ENCODE results near the gene EXOC4.

The EXOC4 gene

DNA sequence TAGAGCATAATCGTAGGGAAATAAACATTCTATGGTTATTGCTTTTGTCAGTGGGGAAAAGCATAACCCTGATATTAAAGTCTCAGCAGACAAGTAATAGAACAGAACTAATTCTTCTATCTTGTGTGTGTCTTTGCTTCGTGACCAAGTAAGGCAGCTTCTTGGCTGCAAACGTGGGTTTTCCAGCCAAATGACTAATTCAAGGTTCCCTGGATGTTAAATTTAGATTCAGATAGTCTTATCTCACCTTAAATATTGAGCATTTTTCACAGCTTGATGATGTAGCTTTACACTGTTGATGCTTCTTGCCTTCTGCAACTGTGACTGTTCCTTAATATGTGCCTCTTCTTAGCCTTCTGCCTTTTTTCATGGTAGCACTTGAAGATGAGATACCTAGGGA, 113.0 kb downstream of the EXOC4 start:
- DNase-seq = no peak

DNA sequence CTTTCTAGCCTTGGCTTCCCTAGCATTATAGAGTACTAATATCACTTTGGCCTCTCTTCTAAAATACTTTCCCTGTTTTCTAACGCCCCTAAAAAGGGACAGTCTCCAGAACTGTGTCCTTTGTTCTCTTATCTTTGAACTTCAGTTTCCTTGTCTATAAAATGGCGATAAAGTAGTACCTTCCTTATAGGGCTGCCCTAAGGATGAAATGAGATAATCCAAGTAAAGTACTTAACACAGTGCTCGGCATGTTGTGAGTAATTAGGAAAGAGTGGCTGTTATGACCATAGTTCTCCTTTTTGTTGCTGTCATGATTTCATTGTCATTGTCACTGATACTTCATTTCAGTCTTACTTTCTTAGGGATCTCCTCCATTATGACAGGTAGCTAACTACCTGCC, 114.7 kb downstream of the EXOC4 start:
- DNase-seq = no peak

DNA sequence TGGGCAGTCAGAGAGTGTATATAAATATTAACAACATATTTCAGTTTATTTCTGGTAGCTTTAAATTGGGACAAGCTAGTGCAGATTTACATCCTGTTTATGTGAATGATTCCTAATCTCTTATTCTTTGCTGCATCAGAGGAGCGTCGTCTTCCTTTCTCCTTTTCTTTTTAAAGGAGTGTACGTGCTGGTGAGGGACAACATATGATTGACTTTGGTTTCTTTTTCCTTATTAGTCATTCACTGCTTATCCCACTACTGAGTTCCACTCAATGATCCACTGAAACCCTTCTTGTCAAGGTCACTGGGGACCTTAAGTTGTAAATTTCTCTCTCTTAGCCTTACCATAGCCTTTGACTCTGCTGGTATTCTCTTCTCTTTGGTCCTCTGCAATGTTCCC, 116.3 kb downstream of the EXOC4 start:
- DNase-seq = no peak

DNA sequence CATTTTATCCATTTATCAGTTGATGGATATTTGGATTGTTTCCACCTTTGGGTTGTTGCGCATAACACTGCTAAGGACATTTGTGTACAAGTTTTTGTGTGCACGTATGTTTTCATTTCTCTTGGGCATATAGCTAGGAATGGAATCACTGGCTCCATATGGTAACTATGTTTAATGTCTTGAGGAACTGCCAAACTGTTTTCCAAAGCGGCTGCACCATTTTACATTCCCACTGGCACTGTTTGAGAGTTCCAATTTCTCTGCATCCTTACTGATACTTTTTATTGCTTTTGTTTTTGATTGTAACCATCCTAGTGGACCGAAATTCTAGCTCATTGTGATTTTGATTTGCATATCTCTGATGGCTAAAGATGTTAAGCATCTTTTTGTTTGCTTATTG, 118.7 kb downstream of the EXOC4 start:
- DNase-seq = no peak

DNA sequence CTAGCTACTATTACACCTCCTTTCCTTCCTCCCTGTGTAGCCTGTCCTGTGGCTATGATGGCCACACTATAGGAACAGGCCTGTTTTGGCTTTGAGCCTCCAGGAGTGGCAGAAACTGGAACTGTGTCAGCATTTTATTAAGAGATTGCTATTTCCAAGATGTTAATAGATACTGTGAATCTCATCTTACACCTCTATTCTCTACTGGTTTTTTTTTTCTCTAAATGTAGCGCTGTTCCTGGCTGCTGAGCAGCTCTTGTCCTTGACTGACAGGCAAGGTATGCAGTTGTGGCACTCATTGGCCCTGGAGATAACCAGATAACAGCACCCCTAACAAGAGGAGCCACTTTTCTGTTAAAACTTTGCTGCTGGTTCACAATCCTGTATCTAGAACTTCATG, 119.5 kb downstream of the EXOC4 start:
- no peak for DNase-seq

DNA sequence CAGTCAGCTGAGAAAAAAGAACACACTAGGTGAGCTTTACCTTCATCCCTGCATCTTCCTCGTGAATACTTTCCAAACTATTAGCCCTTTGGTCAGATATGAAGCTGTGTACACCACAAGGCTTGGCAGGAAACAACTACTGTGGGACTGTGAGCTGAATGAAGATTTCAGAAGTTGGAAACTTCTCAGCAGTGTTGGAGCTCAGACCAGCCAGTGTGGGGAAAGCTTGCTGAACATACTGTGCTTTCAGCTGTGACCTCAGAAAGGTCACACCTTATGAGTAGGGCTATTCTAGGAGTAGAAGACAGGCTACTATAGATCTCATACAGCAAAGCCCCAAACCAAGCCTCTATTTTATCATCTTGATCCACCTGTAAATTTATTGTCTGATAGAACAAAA, 123.6 kb downstream of the EXOC4 start:
- no peak for DNase-seq

DNA sequence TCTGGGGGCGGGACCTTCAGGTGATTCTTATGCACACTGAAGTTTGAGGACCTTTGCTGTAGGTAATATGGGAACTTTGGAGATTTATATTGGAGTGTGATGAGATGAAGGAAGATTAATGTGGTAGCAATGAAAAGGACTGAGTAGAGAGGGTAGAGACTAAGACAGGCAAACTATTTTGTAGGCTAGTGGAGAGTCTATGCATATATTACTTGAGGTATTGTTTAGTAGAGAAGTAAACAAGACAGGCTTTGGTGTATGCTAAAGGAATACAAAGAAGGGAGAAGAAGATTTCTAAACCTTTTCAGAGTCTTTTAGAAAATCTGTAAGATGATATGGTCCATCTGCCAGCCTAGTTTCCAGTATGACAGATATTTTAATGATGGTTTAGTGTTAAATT, 129.1 kb downstream of the EXOC4 start:
- no peak for DNase-seq

DNA sequence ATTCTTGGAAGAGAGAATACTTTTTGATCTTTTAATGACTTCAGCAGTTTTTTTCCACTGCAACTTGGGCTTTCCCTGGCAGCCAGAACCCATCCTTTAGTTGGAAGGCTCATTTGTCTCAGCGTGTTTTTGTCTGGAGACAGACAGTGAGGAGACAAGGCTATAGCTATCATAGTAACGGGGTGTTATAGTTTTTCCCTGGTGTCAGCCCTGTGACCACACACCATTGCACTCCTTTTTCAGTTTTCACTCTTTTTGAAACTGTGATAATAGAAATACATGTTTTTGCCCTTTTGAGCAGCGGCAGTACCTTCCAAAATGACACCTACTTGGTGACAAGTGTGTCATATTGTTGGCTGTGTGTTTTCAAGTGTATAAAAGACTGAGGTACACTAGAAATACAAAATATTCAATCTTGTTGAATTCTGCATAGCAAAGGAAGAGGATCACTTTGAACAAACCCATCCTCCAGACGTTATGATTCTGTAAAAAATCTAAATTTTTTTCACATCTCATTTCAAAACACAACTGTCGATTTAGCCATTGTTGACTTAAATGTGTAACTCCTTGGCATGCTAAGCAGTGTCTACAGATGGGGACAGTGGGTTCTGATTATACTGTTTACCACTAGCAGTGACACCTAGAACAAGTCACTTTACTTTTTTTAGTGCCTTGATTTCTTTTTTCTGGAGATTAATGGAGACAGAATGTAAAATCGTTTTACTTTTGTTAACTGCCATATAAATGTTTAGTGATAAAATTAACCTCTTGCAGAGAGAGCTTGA, 130.1 kb downstream of the EXOC4 start:
- DNase-seq = no peak

DNA sequence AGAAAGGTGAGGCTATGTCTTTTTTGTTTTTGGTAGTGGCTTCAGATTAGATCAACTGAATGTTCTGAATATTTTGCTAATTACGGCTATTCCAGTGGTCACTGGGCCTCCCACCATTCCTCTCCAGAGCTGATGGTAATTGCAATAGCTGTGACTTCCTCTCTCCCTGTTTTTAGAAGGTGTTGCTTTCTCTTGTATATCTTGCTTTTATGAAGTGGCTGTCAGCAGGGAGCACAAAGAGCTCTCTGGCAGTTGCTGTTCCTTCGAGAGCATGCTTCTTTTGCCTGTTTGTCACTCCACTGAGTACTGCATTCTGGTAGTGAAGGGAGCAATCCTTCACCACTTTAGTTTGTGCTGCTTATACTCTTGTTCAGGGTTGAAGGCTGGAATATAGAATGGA, 133.3 kb downstream of the EXOC4 start:
- no peak for DNase-seq

DNA sequence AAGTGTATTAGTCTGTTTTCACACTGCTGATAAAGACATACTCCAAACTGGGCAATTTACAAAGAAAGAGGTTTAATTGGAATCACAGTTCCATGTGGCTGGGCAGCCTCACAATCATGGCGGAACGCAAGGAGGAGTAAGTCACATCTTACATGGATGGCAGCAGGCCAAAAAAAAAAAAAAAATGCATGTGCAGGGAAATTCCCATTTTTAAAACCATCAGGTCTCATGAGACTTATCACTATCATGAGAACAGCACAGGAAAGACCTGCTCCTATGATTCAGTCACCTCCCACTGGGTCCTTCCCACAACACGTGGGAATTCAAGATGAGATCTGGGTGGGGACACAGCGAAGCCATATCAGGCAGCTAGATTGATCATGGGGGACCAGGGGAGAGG, 136.8 kb downstream of the EXOC4 start:
- DNase-seq = no peak

DNA sequence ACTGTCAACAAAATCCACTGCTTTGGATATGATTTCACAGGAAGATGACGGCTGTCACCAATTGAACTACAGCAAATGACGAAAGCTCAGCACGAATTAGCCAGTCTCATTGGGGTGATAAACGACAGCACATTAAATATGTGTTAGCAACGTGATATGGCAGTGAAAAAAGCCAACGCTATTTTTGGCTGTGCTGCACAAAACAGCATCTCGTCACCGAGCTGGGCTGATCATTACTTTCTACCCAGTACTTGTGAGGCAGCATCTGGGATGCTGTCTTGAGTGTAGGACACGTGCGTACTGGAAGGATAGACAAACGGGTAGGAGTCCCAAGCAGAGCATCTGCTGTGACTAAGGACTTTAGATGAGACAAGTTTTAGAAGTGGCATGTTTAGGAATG, 138.3 kb downstream of the EXOC4 start:
- no peak for DNase-seq

DNA sequence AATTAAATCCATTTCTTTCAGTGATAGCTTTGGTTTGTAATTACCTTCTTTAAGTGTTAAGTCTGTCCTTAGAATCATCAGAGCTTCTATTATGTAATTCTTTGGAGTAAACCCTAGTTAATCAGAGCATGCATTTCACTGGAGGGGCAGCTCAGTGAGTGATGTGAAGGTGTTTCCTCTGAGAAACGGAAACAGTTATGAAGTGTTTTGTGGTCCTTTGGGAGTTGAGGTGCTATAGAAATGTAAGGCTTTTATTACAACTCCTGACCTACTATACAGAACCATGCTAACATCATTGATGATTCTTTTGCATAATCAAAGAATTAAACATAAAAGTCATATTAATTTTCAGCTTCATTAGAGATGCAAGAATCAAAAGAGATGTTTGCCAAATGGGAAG, 141.5 kb downstream of the EXOC4 start:
- no peak for DNase-seq

DNA sequence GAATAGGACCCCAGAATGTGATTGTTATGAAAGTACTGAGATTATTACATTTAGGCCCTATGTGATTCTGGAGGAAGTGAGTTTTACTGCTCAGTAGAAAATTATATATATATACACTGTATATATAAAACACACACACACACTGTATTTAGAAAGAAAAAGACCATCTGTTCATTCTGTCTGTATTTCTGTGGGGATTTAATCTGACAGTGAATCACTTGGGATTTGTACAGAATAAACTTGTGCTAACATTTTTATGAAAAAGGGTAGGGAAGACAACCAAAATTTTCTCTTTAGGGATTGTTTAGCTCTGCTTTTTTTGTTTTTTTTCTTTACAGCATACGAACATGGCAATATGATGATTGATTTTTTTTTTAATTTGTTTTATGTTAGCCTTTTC, 142.7 kb downstream of the EXOC4 start:
- no peak for DNase-seq

DNA sequence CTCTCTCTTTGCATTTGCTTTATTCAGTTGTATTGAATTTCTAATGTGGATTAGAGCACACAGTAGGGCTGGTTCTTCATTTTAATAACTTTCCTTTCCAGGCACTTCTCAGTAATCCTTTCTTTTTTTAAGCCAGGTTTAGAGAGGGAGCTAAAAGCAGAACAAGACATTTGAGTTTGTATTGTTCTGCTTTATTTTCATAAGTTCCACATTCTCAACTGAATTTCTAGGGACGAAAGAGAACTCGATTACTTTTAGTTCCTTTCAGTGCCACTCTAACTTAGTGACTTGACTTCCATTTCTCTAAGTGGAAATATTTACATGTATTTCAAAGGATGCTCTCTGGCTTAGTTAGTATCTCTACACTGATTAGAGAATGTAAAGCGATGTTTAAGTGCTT, 145.6 kb downstream of the EXOC4 start:
- no peak for DNase-seq

DNA sequence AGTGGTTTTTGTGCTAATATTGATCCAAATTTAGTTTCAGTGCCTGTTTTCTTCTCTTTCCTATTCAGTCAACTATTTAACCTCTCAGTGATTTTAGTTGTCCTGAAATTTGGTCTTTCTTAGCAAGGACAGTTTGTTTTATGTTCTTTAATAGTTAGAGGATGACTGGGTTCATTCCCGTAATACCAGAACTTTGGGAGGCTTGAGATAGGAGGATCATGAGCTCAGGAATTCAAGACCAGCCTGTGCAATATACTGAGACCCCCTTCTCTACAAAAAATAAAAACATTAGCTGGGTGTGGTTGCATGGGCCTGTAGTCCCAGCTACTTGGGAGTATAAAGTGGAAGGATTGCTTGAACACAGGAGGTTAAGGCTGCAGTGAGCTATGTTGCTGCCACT, 148.3 kb downstream of the EXOC4 start:
- DNase-seq = no peak

DNA sequence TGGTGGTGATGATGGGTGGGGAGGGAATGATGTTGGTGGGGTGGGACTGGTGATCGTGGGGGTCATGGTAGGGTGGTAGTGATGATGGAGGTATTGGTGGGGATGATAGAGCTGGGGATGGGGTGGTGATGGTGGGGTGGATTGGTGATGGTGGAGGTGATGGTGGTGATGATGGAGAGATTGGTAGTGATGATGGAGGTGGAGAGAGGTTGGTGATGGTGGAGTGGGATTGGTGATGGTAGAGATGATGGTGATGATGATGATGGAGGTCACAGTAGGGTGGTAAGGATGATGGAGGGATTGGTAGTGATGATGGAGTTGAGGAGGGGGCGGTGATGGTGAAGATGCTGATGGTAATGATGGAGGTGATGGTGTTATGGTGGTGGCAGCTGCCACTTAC, 155.3 kb downstream of the EXOC4 start:
- DNase-seq = no peak

DNA sequence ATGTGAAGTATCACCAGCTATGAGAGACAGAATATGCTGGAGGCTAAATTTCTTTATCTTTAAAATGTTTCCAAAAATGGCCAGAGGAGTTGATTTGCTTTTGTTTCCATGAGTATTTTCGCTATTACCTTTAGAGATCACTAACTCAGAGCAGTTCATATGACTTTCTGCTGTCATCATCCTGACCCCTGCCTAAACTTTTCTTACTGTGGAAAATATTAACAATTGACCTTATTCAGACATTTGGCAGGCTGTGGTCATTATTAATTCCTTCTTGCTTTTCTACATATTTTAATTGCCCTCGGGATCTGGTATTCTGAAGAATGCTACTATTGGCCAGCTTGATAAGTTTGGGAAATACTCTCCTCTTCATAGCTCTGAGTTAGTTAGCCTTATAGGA, 156.5 kb downstream of the EXOC4 start:
- DNase-seq = no peak

DNA sequence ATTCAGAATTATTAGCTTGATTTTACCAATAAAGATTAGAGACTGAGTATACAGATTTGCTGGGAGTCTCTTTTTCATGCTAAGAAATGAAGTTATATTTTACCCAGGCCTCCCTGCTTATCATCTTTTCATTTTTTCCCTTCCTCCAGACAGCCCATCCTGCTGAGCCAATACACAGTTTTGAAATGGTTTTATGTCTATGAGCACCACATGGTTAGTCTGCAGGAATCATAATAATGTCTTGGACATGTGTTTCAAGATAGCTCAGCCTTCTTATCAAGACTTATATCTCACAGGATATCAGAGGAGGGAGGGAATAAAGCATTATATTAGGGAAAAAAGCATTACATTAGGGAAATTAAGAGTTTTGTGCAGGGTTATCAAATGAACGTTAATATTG, 157.1 kb downstream of the EXOC4 start:
- DNase-seq = no peak

DNA sequence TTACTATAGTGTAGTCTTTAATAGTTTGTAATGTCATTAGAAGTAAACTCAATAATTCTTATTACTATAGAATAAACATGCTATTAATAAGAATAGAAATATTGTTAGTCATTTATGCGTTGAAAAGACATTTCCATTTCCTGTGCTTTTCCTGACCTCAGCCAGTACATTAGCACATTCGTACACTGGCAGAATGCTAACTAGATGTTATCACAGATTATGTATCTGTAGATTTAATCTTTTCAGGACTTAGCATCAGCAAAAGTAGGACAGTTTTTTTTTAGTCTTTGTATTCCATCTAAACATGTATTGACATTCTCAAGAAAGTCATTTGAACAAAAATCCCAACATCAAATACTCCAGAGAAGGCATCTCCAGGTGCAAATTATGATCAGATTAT, 158.5 kb downstream of the EXOC4 start:
- DNase-seq = no peak

DNA sequence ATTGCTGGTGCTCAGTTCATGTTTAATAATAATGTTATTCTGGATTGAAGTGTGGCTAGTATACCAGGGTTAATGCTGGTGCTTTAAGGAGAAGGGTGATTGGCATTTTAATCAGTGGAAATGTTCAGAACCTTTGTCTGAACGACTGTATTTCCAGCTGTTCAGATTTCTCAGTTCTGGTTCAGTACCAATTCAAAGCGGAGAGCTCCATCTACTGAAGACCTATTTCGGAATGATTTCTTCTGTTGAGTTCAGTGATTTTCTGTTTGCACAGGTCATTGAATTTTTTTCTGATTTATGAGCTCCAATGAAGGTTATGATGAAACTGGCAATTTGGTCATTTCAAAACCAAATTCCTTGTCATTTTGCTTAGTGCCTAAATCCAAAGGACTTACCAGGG, 160.1 kb downstream of the EXOC4 start:
- no peak for DNase-seq

DNA sequence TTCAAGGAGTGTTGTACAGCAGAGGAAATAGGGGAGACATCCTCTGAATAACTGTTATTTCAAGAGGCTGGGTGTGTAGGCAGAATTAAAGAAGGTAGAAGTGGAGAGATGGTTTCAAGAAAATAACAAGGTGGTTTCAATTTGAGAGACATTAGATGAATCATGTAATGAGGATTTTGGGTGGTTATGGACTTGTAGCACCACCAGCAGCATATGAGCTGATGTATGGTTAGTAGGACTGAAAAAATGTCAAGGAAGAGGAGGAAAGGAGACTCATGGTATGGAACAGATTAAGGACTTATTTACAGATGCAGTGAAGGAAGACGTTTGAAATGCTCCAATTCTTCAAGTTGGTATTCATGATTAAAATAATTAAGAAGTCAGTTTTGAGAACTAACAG, 166.2 kb downstream of the EXOC4 start:
- no peak for DNase-seq

DNA sequence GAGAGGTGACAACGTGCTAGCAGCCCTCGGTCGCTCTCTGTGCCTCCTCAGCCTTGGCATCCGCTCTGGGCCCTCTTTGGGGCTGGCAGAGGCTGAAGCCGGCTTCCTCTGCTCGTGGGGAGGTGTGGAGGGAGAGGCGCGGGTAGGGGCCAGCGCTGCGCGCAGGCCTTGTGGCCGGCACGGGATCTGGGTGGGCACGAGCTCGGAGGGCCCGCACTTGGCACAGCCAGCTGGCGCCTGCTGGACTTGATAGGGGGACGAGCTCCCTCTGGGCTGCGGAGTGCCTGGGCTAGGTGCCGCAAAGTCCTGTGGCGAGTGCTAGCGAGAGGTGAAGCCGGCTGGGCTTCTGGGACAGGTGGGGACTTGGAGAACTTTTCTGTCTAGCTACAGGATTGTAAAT, 170.7 kb downstream of the EXOC4 start:
- DNase-seq = no peak

DNA sequence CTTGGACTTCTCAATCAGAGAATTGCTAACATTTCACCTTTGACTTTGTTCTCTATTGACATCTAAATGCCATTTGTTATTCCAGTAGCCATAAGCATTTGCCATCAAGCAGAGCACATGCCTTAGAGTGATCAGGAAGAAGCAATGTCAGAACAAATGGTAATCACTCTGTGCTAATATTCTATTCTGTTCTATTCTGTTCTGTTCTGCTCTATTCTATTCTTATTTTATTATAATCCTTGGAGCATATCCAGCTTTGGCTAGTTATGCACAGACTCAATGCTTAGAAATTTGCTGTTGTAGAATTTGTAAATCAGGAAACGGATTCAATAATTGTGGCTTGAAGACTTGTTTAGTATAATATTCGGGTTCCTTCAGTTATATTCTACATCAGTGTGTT, 175.4 kb downstream of the EXOC4 start:
- no peak for DNase-seq

DNA sequence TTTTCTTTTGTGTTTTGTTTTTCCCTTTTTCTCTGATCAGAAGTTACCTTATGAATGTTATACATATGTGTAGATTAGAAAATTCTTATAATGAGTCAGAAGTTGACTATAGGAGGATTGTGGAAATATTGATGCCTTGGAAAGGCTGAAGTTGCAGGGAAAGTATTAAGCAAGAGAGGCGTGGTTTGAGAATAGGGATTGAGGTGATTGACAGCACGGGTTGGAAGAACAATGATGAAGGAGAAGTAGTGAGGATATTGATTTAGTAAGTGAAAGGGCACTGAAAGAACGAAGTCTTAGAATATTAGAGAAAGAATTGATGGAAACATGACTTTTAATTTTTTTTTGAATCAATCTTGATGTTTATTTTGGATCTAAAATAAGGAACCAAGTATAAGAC, 176.0 kb downstream of the EXOC4 start:
- no peak for DNase-seq

DNA sequence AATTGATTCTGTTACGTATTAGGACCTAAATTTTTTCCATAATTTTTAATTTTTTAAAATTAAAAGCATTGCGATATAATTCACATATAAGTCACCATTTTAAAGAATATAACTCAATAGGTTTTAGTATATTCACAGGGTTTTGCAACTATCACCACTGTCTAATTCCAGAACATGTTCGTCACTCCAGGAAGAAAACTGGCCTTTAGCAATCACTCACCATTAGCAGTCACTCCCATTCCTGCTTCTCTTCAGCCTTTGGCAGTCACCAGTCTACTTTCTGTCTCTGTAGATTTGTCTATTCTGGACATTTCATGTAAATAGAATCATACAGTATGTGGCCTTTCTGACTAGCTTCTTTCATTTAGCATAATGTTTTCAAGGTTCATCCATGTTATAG, 176.5 kb downstream of the EXOC4 start:
- no peak for DNase-seq

Data from NCI-H524 treated with DMSO at 0.1 percent for 48 hours (cell line).